Lower leg skin (tissue), 4 donors: ENCODE measurements around the gene AHRR. TPM values are rescaled to one million over a fixed set of nuclear protein-coding genes. Genes with fewer than 3 reads are reported as not detected.

Source experiments
- DNase-seq, 2 donors: peaks; one replicate each; pipeline ENCODE4 v3.0.0-alpha.2; 2019; ENCODE audit warnings: low spot score in 2 of 2
- H3K4me3 ChIP-seq: fragments of 200-600 bp; sonication (generic); 2 replicates; pipeline ENCODE4 v1.5.1; 2017; ENCODE audit warnings: mild to moderate bottlenecking, low read depth; ENCODE audit not compliant: poor library complexity, severe bottlenecking
- POLR2A ChIP-seq, 2 donors: fragments of 450-650 bp; IDR thresholded peaks; one replicate each; pipeline ENCODE4 v1.6.1; 2016 to 2017; ENCODE audit warnings: antibody characterized with exemption in 2 of 2, mild to moderate bottlenecking in 1 of 2, moderate library complexity in 1 of 2
- WGBS, 2 donors: methylation state at CpG; one replicate each; pipeline ENCODE4 v1.1.5; 2018; 5-methylcytosine and 5-hydroxymethylcytosine counted together
- intact Hi-C: fragments of 100-400 bp; cut with DNase I; formaldehyde crosslinking; loops from one replicate; pipeline ENCODE4 v1.15.0; 2023; ENCODE audit warnings: low total_unique reads
- total RNA-seq, 4 donors: library from RNA; depleted of rRNA; stranded (reverse); fragments of >200 nt; gene quantifications; one replicate each; pipeline ENCODE4 v1.1.0, GENCODE V29; 2016
- TF ChIP-seq, protein P1 (sequence below), 3 donors: fragments of 450-650 bp; IDR thresholded peaks; one replicate each; pipeline ENCODE4 v1.5.1; 2016; ENCODE audit warnings: antibody characterized with exemption in 3 of 3, mild to moderate bottlenecking in 3 of 3, moderate library complexity in 2 of 3

AHRR gene
- total RNA-seq, 4 donors from 2014 or later = 3.6 to 19.6 (median 6.0) TPM

DNA sequence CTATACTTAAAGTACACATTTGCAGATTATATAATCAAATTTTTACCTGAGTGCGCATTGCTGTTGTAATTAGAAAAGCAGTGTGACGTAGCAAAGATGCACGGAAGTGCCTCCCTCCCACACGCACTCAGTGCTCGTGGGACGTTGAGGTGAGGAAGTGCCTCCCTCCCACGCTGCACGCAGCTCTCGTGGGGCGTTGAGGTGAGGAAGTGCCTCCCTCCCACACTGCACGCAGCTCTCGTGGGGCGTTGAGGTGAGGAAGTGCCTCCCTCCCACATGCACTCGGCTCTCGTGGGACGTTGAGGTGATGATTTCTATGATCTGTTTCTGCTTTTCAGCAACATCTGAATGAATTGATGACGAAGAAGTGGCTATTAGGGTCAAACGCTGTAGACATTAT, 142.4 kb downstream of the AHRR start:
- no peak overlapping the region for H3K4me3 ChIP-seq
- DNase-seq = peak in 1 of 2 donors; percentile 81
- 77 to 87% methylated on average over 18 of the region's 18 CpGs for WGBS, 2 donors
- TF ChIP-seq, protein P1, sequence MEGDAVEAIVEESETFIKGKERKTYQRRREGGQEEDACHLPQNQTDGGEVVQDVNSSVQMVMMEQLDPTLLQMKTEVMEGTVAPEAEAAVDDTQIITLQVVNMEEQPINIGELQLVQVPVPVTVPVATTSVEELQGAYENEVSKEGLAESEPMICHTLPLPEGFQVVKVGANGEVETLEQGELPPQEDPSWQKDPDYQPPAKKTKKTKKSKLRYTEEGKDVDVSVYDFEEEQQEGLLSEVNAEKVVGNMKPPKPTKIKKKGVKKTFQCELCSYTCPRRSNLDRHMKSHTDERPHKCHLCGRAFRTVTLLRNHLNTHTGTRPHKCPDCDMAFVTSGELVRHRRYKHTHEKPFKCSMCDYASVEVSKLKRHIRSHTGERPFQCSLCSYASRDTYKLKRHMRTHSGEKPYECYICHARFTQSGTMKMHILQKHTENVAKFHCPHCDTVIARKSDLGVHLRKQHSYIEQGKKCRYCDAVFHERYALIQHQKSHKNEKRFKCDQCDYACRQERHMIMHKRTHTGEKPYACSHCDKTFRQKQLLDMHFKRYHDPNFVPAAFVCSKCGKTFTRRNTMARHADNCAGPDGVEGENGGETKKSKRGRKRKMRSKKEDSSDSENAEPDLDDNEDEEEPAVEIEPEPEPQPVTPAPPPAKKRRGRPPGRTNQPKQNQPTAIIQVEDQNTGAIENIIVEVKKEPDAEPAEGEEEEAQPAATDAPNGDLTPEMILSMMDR (IDR thresholded peaks at IDR 0.05) = no peak
- TF ChIP-seq POLR2A (IDR thresholded peaks at IDR 0.05) = no peak
- intact Hi-C loops = no loop called here

DNA sequence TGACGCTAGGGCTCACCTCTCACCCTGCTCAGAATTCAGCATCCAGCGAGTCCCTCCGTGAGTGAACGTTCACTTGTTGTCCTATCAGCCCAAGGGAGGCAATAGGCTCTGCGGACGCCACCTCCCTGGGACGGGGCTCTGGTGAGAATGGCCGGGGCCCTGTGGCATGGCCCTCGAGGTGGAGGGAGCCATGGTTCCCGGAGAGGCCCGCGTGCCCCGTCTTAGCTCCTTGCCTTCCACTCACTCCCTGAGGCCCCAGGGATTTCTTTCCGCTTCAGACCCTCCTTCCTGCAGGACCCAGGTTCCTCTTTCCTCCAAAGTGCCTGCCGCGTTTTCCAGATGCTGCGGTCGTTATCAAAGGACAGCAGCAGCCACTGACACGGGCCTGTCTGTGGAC, 142.9 kb downstream of the AHRR start:
- intact Hi-C loops = no loop called here
- WGBS, 2 donors = 89 to 93% methylated on average over 19 of the region's 19 CpGs
- peak in 1 of 2 donors; percentile 72 for DNase-seq
- H3K4me3 ChIP-seq = no peak overlapping the region
- TF ChIP-seq, protein P1 (IDR thresholded peaks at IDR 0.05) = no peak
- no peak for TF ChIP-seq POLR2A (IDR thresholded peaks at IDR 0.05)

DNA sequence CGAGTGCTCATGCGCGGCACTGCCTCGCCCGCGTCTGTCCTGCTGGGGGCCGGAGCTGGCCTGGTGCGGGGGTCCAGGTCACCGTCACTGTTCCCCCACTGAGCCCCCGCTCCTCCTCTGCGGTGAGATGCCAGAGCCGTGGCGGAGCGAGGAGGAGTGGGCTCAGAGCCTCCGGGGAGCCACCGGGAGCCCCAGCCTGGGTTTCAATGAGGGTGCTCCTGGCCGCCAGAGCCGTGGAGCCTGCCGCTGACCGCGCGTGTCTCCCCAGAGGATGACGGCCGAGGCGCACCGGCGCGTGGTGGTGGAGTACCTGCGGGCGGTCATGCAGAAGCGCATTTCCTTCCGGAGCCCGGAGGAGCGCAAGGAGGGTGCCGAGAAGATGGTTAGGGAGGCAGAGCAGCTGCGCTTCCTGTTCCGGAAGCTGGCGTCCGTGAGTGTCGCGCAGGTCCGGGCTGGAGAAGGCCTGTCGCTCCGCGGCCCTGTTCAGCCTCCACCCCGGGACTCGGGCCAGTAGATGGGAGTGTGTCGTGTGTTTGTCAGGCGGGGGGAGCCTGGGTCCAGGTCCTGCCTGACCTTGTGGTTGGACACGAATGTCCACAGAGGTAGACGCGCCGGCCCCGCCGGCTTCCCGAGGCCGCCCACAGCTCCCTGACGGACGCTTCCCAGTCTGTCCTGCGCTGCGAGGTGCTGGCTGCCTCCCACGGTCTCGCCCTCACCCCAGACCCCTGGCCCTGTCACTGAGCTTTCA, 143.5 kb downstream of the AHRR start:
- WGBS, 2 donors = 88% methylated on average over 37 to 62 of the region's 63 CpGs
- intact Hi-C loops = no loop called here
- TF ChIP-seq, protein P1 (IDR thresholded peaks at IDR 0.05) = no peak
- TF ChIP-seq POLR2A (IDR thresholded peaks at IDR 0.05) = no peak
- DNase-seq = peak in 1 of 2 donors; percentile 85
- no peak overlapping the region for H3K4me3 ChIP-seq

DNA sequence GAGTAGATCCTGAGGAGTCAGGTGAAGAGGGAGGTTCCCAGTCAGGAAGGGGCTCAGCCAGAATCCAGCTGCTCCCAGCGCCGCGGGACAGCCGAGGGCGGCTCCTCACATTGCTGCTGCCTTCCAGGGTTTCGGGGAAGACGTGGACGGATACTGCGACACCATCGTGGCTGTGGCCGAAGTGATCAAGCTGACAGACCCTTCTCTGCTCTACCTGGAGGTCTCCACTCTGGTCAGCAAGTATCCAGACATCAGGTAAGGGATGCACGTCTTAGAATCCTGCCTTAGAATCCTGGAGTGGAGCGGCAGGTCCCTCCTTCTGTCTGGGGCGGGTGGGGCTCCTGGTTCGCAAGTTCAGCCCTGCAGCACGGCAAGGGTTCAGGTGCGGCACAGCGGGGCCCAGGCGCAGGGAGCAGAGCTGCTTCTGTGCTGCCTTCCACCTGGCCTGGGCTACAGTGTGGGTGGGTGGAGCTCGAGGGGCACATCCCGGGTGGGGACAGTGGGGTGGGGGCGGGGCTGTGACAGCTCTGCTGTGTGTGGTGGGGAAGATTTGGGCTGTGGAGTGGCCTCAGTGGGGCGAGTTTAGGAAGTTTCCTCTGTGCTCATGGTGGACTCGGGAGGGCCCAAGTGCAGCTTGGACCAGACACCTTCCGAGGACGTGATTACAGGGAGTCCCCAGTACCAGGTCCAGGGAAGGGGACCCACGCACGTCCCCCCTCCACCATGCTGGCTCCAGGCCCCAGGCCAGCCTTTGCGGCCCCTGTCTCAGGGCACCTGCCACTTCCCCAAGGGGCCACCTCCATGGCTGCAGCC, 144.3 kb downstream of the AHRR start:
- WGBS, 2 donors = 63 to 66% methylated on average over 25 to 29 of the region's 29 CpGs
- TF ChIP-seq POLR2A (IDR thresholded peaks at IDR 0.05) = no peak
- TF ChIP-seq, protein P1 (IDR thresholded peaks at IDR 0.05) = no peak
- H3K4me3 ChIP-seq = no peak overlapping the region
- DNase-seq = peak in 1 of 2 donors; percentile 78
- intact Hi-C loops = no loop called here

DNA sequence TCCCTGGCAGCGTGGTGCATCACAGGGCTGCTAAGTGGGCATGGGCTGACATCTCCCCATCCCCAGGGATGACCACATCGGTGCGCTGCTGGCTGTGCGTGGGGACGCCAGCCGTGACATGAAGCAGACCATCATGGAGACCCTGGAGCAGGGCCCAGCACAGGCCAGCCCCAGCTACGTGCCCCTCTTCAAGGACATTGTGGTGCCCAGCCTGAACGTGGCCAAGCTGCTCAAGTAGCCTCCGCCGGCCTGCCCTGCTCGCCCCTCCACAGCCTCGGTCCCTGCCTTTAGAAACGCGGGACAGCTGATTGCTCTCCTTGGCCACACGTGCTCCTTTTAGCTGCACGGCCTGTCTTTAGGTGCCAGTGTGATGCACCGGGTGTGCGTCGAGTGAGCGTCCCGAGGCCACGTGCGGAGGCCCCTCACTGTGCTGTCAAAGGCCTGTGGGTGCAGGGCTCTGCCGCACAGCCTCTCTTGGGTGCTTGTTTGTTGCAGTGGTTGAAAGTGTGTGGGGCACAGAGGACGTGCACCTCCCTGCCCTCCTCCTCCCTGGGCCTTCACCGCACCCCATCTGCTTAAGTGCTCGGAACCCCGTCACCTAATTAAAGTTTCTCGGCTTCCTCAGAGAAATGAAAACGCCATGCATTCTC, 145.3 kb downstream of the AHRR start:
- WGBS, 2 donors = 89 to 94% methylated on average over 26 to 29 of the region's 30 CpGs
- intact Hi-C loops = no loop called here
- DNase-seq = peak in 1 of 2 donors; percentile 83
- no peak overlapping the region for H3K4me3 ChIP-seq
- no peak for TF ChIP-seq POLR2A (IDR thresholded peaks at IDR 0.05)
- TF ChIP-seq, protein P1 (IDR thresholded peaks at IDR 0.05) = no peak
